Endothelial cell of umbilical vein (primary cell): Measurements from ENCODE around the gene TBC1D19. TPM values are rescaled to one million over a fixed set of nuclear protein-coding genes. Genes with fewer than 3 reads are reported as not detected.
"Not testable (repeated sequence)": the region's sequence is repeated elsewhere in the genome, so short reads cannot be mapped to it uniquely, and the experiment has no call there.

ENCODE experiments used
- BruUV-seq: library from RNA; stranded (reverse); fragments of 400-500 nt; replicated peaks from 2 replicates; lab custom pipeline; 2021; lab: Mats Ljungman, UMichigan
- CTCF ChIA-PET: fragments of 300-600, 350-600 bp; sonication (Branson Sonifier 250); formaldehyde crosslinking; loops from one replicate; lab custom pipeline; 2021; ENCODE audit warnings: antibody characterized with exemption, inconsistent platforms; lab: Charles Lee
- POLR2A ChIA-PET: fragments of 300-600, 350-600 bp; sonication (Branson Sonifier 250); formaldehyde crosslinking; loops from one replicate; lab custom pipeline; 2021; ENCODE audit warnings: antibody characterized with exemption, inconsistent platforms; lab: Charles Lee
- DNase-seq: peaks from one replicate; pipeline ENCODE4 v3.0.0-alpha.2; 2011; ENCODE audit warnings: low read depth, low spot score
- FAIRE-seq: peaks from 2 replicates; lab custom pipeline; 2011; peaks lifted over from hg19 to GRCh38; lab: Jason Lieb, UNC
- H2AFZ ChIP-seq: 2 replicates; pipeline ENCODE4 v1.6.0; 2012; ENCODE audit warnings: low read depth, low read length, control low read depth, inconsistent platforms
- H3K27ac ChIP-seq: 2 replicates; pipeline ENCODE4 v1.5.1; 2011; ENCODE audit warnings: low read depth, mild to moderate bottlenecking, control low read depth, low read length, moderate library complexity; ENCODE audit not compliant: insufficient read depth
- H3K27me3 ChIP-seq, 2 experiments: 2 replicates each; pipeline versions ENCODE4 v1.6.0 to v1.6.1; 2011; ENCODE audit warnings: low read length in 2 of 2, mixed read lengths in 1 of 2; ENCODE audit not compliant: control insufficient read depth in 2 of 2, insufficient read depth in 2 of 2
- H3K36me3 ChIP-seq, 2 experiments: 2 replicates in 1 of 2; 3 replicates in 1 of 2; pipeline ENCODE4 v1.5.1; 2011; ENCODE audit warnings: low read length in 2 of 2, mild to moderate bottlenecking in 1 of 2, moderate library complexity in 1 of 2; ENCODE audit not compliant: control insufficient read depth in 2 of 2, insufficient read depth in 2 of 2; ENCODE audit errors: extremely low read depth in 1 of 2
- H3K4me1 ChIP-seq: 3 replicates; pipeline ENCODE4 v1.5.1; 2011; ENCODE audit warnings: mild to moderate bottlenecking, low read length; ENCODE audit not compliant: control insufficient read depth, insufficient read depth; ENCODE audit errors: extremely low read depth
- H3K4me2 ChIP-seq: 2 replicates; pipeline ENCODE4 v1.6.1; 2011; ENCODE audit warnings: low read length, control low read depth, mixed read lengths; ENCODE audit not compliant: insufficient read depth
- H3K4me3 ChIP-seq, 3 experiments: fragments of 200-600 bp in 1 of 3; sonication (generic), shearing (Covaris generic) in 1 of 3; replicated peaks in 1 of 3; 2 replicates each; pipeline ENCODE4 v1.5.1; 2011 to 2016; ENCODE audit warnings: control low read depth in 3 of 3, low read length in 3 of 3, mild to moderate bottlenecking in 2 of 3, inconsistent platforms in 1 of 3, low read depth in 1 of 3, moderate library complexity in 1 of 3; ENCODE audit not compliant: insufficient read depth in 1 of 3
- H3K79me2 ChIP-seq: 2 replicates; pipeline ENCODE4 v1.6.0; 2012; ENCODE audit warnings: low read length, inconsistent platforms; ENCODE audit not compliant: control insufficient read depth, insufficient read depth
- H3K9ac ChIP-seq: replicated peaks from 2 replicates; pipeline ENCODE3; 2011; ENCODE audit warnings: low read length, control low read depth; ENCODE audit not compliant: insufficient read depth; ENCODE audit errors: extremely low read depth
- H3K9me1 ChIP-seq: replicated peaks from 3 replicates; pipeline ENCODE4 v1.6.0; 2011; ENCODE audit warnings: mild to moderate bottlenecking, low read length; ENCODE audit not compliant: control insufficient read depth, insufficient read depth; ENCODE audit errors: extremely low read depth
- H3K9me3 ChIP-seq: replicated peaks from 2 replicates; pipeline ENCODE4 v1.5.1; 2012; ENCODE audit warnings: low read length, inconsistent platforms; ENCODE audit not compliant: control insufficient read depth, insufficient read depth
- H4K20me1 ChIP-seq: replicated peaks from 2 replicates; pipeline ENCODE3; 2011; ENCODE audit warnings: mild to moderate bottlenecking, low read length; ENCODE audit not compliant: control insufficient read depth, insufficient read depth; ENCODE audit errors: extremely low read depth
- EZH2 ChIP-seq: IDR thresholded peaks from 2 replicates; pipeline ENCODE4 v1.6.1; 2012; ENCODE audit warnings: borderline replicate concordance, low read depth, mild to moderate bottlenecking, moderate library complexity, low read length, inconsistent platforms; ENCODE audit not compliant: severe bottlenecking
- FOS ChIP-seq: IDR thresholded peaks from 2 replicates; pipeline ENCODE4 v1.6.1; 2011; ENCODE audit warnings: mild to moderate bottlenecking, low read length, moderate library complexity, borderline replicate concordance; ENCODE audit not compliant: insufficient read depth
- GATA2 ChIP-seq: IDR thresholded peaks from 2 replicates; pipeline ENCODE4 v1.7.0; 2011; ENCODE audit warnings: low read depth, mild to moderate bottlenecking, moderate library complexity, mixed read lengths, low read length; ENCODE audit not compliant: insufficient read length, insufficient read depth
- MYC ChIP-seq: IDR thresholded peaks from one replicate; pipeline ENCODE4 v1.6.1; 2011; ENCODE audit warnings: mild to moderate bottlenecking, low read depth, low read length
- POLR2A ChIP-seq: IDR thresholded peaks from 2 replicates; pipeline ENCODE4 v1.6.1; 2012; ENCODE audit warnings: low read depth, mild to moderate bottlenecking, control low read depth, low read length
- POLR2AphosphoS5 ChIP-seq: IDR thresholded peaks from 2 replicates; pipeline ENCODE4 v1.6.1; 2012; ENCODE audit warnings: low read depth, mild to moderate bottlenecking, control low read depth, low read length, moderate library complexity; ENCODE audit not compliant: insufficient read depth
- dilution Hi-C: fragments of 300-500 bp; cut with MboI; formaldehyde crosslinking; loops from one replicate; pipeline ENCODE4 v1.15.0; 2019; ENCODE audit warnings: low sequenced_read_pairs; ENCODE audit not compliant: extremely low pct_ligation_motif_present
- intact Hi-C: fragments of 100-400 bp; cut with micrococcal nuclease; formaldehyde crosslinking; loops from one replicate; pipeline ENCODE4 v1.10.0; 2022
- polyA plus RNA-seq, 4 experiments: library from polyadenylated mRNA; depleted of rRNA in 3 of 4; stranded (reverse) in 3 of 4; unstranded in 1 of 4; fragments of >200 nt; gene quantifications; 2 replicates each; pipeline versions ENCODE4 v1.2.1 to v1.2.3, GENCODE V29; 2011 to 2012; ENCODE audit warnings: missing spikeins in 1 of 4
- total RNA-seq: library from RNA; stranded (reverse); gene quantifications from 2 replicates; pipeline ENCODE4 v1.2.3, GENCODE V29; 2021
- TF ChIP-seq, protein P1 (sequence below), 2 donors: IDR thresholded peaks; 1 replicate in 1 of 2; 2 replicates in 1 of 2; pipeline ENCODE4 v1.5.1; 2011; ENCODE audit warnings: low read length in 2 of 2, mild to moderate bottlenecking in 2 of 2, moderate library complexity in 2 of 2, control low read depth in 1 of 2, inconsistent platforms in 1 of 2, low read depth in 1 of 2; ENCODE audit not compliant: insufficient read depth in 1 of 2; ENCODE audit errors: extremely low read depth in 1 of 2

Gene TBC1D19
- total and polyA plus RNA-seq, 2 donors (not counting 3 experiments of a cell fraction or from before 2014, with no cell fraction given) = 4.4 to 5.9 TPM

DNA sequence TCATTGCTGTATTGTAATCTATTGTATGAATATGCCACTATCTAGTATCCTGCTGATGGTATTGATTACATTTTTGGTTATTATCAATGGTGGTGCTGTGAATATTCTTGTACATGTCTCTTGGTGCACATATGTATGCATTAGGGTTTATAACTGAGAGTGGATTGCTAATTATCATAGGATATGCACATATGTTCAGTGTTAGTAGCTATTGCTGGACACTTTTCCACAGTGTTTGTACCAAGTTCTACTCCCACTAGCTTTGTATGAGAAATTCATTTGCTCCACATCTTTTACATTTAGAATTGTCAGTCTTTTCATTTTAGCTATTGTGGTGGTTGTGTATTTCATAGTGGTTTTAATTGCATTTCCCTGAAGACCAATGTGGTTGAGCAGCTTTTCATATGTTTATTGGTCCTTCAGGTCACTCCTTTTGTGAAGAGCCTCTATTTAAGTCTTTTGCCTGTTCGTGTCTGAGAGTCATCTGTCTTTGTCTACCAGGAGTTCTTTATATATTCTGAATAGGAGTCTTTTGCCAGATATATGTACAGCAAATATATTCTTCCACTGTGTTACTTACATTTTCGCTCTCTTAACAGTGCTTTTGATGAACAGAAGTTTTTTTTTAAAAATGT is 87.1 kb downstream of the TBC1D19 start:
- H3K27ac ChIP-seq = no peak overlapping the region
- dilution Hi-C loops (no loop called here), intact Hi-C loops (no loop called here)
- ChIA-PET POLR2A (no interaction called here), CTCF (interaction anchor here (1.6 kb wide), 1 partner anchor 14 kb away, joined by 3 read pairs; no protein-coding TSS in a partner anchor)
- no peaks in the 10 kb centered on the region for H4K20me1 ChIP-seq
- no peak for DNase-seq
- no TSS peak for BruUV-seq
- H3K27me3 ChIP-seq = no peaks in the 10 kb centered on the region
- H3K4me2 ChIP-seq = no peak overlapping the region
- no peak overlapping the region for H2AFZ ChIP-seq
- H3K4me1 ChIP-seq = no peaks in the 10 kb centered on the region
- no peak for FAIRE-seq
- no peaks in the 10 kb centered on the region for H3K9me1 ChIP-seq
- no peak overlapping the region for H3K4me3 ChIP-seq
- TF ChIP-seq POLR2A (no peak), EZH2 (no peak), POLR2AphosphoS5 (no peak), GATA2 (no peak), FOS (no peak), MYC (no peak)
- TF ChIP-seq, protein P1, sequence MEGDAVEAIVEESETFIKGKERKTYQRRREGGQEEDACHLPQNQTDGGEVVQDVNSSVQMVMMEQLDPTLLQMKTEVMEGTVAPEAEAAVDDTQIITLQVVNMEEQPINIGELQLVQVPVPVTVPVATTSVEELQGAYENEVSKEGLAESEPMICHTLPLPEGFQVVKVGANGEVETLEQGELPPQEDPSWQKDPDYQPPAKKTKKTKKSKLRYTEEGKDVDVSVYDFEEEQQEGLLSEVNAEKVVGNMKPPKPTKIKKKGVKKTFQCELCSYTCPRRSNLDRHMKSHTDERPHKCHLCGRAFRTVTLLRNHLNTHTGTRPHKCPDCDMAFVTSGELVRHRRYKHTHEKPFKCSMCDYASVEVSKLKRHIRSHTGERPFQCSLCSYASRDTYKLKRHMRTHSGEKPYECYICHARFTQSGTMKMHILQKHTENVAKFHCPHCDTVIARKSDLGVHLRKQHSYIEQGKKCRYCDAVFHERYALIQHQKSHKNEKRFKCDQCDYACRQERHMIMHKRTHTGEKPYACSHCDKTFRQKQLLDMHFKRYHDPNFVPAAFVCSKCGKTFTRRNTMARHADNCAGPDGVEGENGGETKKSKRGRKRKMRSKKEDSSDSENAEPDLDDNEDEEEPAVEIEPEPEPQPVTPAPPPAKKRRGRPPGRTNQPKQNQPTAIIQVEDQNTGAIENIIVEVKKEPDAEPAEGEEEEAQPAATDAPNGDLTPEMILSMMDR (IDR thresholded peaks at IDR 0.05; ENCODE audit: extremely low read depth in 1 of 2, insufficient read depth in 1 of 2, low read depth in 1 of 2, low read length in 2 of 2) = no peak
- H3K9me3 ChIP-seq = no peaks in the 10 kb centered on the region
- H3K9ac ChIP-seq = no peak overlapping the region
- H3K79me2 ChIP-seq = no peaks in the 10 kb centered on the region
- H3K36me3 ChIP-seq = no peaks in the 10 kb centered on the region

DNA sequence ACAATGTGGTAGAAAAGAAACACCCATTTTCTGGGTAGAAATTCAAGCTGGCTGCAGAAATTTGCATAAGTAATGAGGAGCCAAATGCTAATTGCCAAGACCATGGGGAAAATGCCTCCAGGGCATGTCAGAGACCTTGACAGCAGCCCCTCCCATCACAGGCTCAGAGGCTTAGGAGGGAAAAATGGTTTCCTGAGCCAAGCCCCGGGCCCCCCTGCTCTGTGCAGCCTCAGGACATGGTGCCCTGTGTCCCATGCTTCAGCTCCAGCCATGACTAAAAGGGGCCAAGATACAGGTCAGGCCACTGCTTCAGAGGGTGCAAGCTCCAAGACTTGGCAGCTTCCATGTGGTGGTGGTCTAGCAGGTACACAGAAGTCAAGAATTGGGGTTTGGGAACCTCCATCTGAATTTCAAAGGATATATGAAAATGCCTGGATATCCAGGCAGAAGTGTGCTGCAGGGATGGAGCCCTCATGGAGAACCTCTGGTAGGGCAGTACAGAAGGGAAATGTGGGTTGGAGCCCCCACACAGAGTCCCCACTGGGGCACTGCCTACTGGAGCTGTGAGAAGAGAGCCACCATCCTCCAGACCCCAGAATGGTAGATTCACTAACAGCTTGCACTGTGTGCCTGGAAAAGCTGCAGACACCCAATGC is 95.3 kb downstream of the TBC1D19 start:
- H3K4me1 ChIP-seq, DNase-seq, H3K27ac ChIP-seq, POLR2A ChIA-PET, H4K20me1 ChIP-seq, FAIRE-seq, H3K4me3 ChIP-seq, H3K36me3 ChIP-seq, H3K27me3 ChIP-seq, H3K9me3 ChIP-seq, intact Hi-C loops, H3K9me1 ChIP-seq, H2AFZ ChIP-seq, BruUV-seq, H3K4me2 ChIP-seq, CTCF ChIA-PET, H3K9ac ChIP-seq, dilution Hi-C loops, H3K79me2 ChIP-seq: not testable (repeated sequence)
